CD4-positive, alpha-beta T cell (primary cell): Measurements from ENCODE around the gene CRHBP. TPM values are rescaled to one million over a fixed set of nuclear protein-coding genes. Genes with fewer than 3 reads are reported as not detected.

Experiments
- ATAC-seq: fragments of 200-7000 bp; cut with Tn5 transposase; one replicate; pipeline ENCODE4 v1.10.0; 2022; ENCODE audit warnings: mild to moderate bottlenecking; ENCODE audit not compliant: poor library complexity
- CTCF ChIA-PET: fragments of 350-600 bp; sonication (Branson Sonifier 250); formaldehyde crosslinking; loops from one replicate; lab custom pipeline; 2021; ENCODE audit warnings: antibody characterized with exemption, inconsistent platforms; lab: Charles Lee
- POLR2A ChIA-PET: fragments of 350-600 bp; sonication (Branson Sonifier 250); formaldehyde crosslinking; loops from one replicate; lab custom pipeline; 2021; ENCODE audit warnings: antibody characterized with exemption, inconsistent platforms; lab: Charles Lee
- DNase-seq, 14 experiments: peaks; one replicate each; pipeline ENCODE4 v3.0.0-alpha.2; 2013 to 2020; ENCODE audit warnings: mixed read lengths in 2 of 14
- H3K27ac ChIP-seq, 2 donors: one replicate each; pipeline versions ENCODE4 v1.5.1 to v1.7.0; 2013; ENCODE audit warnings: low read length in 2 of 2, low read depth in 1 of 2, mild to moderate bottlenecking in 1 of 2
- H3K27me3 ChIP-seq, 2 experiments: 1 replicate in 1 of 2; 2 replicates in 1 of 2; pipeline versions ENCODE4 v1.6.1 to v1.7.0; 2013; ENCODE audit warnings: low read length in 2 of 2, control low read depth in 1 of 2, mild to moderate bottlenecking in 1 of 2, moderate library complexity in 1 of 2; ENCODE audit not compliant: insufficient read depth in 2 of 2, control insufficient read depth in 1 of 2
- H3K36me3 ChIP-seq: one replicate; pipeline ENCODE4 v1.6.1; 2013; ENCODE audit warnings: low read length, control low read depth; ENCODE audit not compliant: insufficient read depth
- H3K4me1 ChIP-seq: one replicate; pipeline ENCODE4 v1.6.1; 2013; ENCODE audit warnings: low read length, control low read depth; ENCODE audit not compliant: insufficient read depth
- H3K4me3 ChIP-seq: one replicate; pipeline ENCODE4 v1.5.1; 2013; ENCODE audit warnings: mild to moderate bottlenecking, low read length, moderate library complexity
- H3K9me3 ChIP-seq, 2 experiments: 1 replicate in 1 of 2; 2 replicates in 1 of 2; pipeline versions ENCODE4 v1.6.1 to v1.7.0; 2013; ENCODE audit warnings: low read length in 2 of 2, mild to moderate bottlenecking in 2 of 2, control low read depth in 1 of 2, moderate library complexity in 1 of 2; ENCODE audit not compliant: control insufficient read depth in 1 of 2, insufficient read depth in 1 of 2
- H3K27ac Mint-ChIP-seq: one replicate; pipeline ENCODE4 v1.8.0; 2020; ENCODE audit warnings: mixed read lengths
- H3K27me3 Mint-ChIP-seq: one replicate; pipeline ENCODE4 v1.8.0; 2021; ENCODE audit warnings: mixed read lengths
- H3K36me3 Mint-ChIP-seq: one replicate; pipeline ENCODE4 v1.8.0; 2021; ENCODE audit warnings: low read depth, mixed read lengths
- H3K4me1 Mint-ChIP-seq: one replicate; pipeline ENCODE4 v1.8.0; 2021; ENCODE audit warnings: low read depth, mixed read lengths
- H3K4me3 Mint-ChIP-seq: one replicate; pipeline ENCODE4 v1.8.0; 2020; ENCODE audit warnings: mild to moderate bottlenecking, mixed read lengths
- H3K9me3 Mint-ChIP-seq: one replicate; pipeline ENCODE4 v1.8.0; 2020; ENCODE audit warnings: mixed read lengths
- CTCF ChIP-seq: fragments of 200-600 bp; IDR thresholded peaks from one replicate; pipeline ENCODE4 v1.8.0; 2022; ENCODE audit warnings: antibody characterized with exemption, mild to moderate bottlenecking
- intact Hi-C, 2 experiments: fragments of 100-400 bp; cut with DNase I in 1 of 2; cut with micrococcal nuclease in 1 of 2; formaldehyde crosslinking; loops; one replicate each; pipeline versions ENCODE4 v1.15.1 to v1.9.0; 2023 to 2025; cut with DNase I, micrococcal nuclease
- total RNA-seq, 174 experiments: library from RNA in 2 of 174; stranded (reverse) in 2 of 174; gene quantifications; one replicate each; pipeline ENCODE4 v1.2.3 and lab custom pipeline; 2021 to 2026

Gene CRHBP
- total RNA-seq, 2 experiments from 2014 or later: not detected

DNA sequence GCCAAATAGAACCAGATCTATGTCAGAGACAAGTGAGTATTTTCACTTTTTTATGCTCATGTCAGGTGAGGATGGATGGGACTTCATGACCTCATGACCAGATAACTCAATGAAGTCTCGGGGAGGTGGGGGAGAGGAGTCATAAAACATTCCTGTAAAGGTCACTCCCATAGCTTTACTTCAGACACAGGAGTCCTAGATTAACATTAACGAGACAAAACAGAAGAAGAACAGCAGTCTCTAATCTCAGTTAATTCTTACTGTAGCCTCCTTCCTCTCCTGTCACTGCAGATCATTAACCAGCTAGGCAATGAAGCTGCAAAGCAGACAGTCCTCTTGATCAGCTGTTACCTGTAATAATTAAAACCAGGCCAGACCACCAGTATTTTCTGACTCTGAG is 11.2 kb downstream of the CRHBP start:
- no peak for DNase-seq
- Histone ChIP-seq H3K27ac (no peak overlapping the region), H3K4me1 (no peaks in the 10 kb centered on the region), H3K27me3 (no peaks in the 10 kb centered on the region), H3K36me3 (no peaks in the 10 kb centered on the region), H3K4me3 (no peak overlapping the region), H3K9me3 (no peaks in the 10 kb centered on the region)
- Mint-ChIP-seq H3K9me3 (no peaks in the 10 kb centered on the region), H3K27me3 (no peaks in the 10 kb centered on the region), H3K4me1 (no peaks in the 10 kb centered on the region), H3K27ac (no peak overlapping the region), H3K36me3 (no peaks in the 10 kb centered on the region), H3K4me3 (no peak overlapping the region)
- TF ChIP-seq CTCF: no peak
- ChIA-PET CTCF (no interaction called here), POLR2A (no interaction called here)
- no peak for ATAC-seq
- intact Hi-C loops: no loop called here

- H3K27me3 ChIP-seq: peaks cover 2 to 5% of the 10 kb centered on the region in 2 experiments
- H3K4me1 Mint-ChIP-seq: no peaks in the 10 kb centered on the region
- no peaks in the 10 kb centered on the region for H3K36me3 ChIP-seq
- ATAC-seq (no peak), DNase-seq (no peak)
- peaks cover 8% of the 10 kb centered on the region for H3K27me3 Mint-ChIP-seq
- H3K4me3 Mint-ChIP-seq: no peak overlapping the region
- TF ChIP-seq CTCF: no peak
- H3K4me1 ChIP-seq: no peaks in the 10 kb centered on the region
- no peak overlapping the region for H3K4me3 ChIP-seq
- no peaks in the 10 kb centered on the region for H3K9me3 Mint-ChIP-seq
- no peak overlapping the region for H3K27ac Mint-ChIP-seq
- POLR2A ChIA-PET: no interaction called here
- intact Hi-C loops: no loop called here
- CTCF ChIA-PET: no interaction called here
- H3K27ac ChIP-seq: no peak overlapping the region
- no peaks in the 10 kb centered on the region for H3K36me3 Mint-ChIP-seq
- no peaks in the 10 kb centered on the region for H3K9me3 ChIP-seq
These were observed 18.7 kb downstream of the CRHBP start for GRCh38 chr5:76971511-76971910.

GRCh38 chr5:76972689-76973088 is 19.8 kb downstream of the CRHBP start:
- intact Hi-C loops: no loop called here
- Histone ChIP-seq H3K9me3 (no peaks in the 10 kb centered on the region), H3K4me1 (no peaks in the 10 kb centered on the region), H3K36me3 (no peaks in the 10 kb centered on the region), H3K27ac (no peak overlapping the region), H3K27me3 (peaks cover 2 to 5% of the 10 kb centered on the region in 2 experiments), H3K4me3 (no peak overlapping the region)
- H3K4me1 Mint-ChIP-seq: no peaks in the 10 kb centered on the region
- H3K27me3 Mint-ChIP-seq: peaks cover 8% of the 10 kb centered on the region
- CTCF ChIA-PET: no interaction called here
- POLR2A ChIA-PET: no interaction called here
- ATAC-seq (no peak), DNase-seq (no peak)
- H3K27ac Mint-ChIP-seq: no peak overlapping the region
- no peaks in the 10 kb centered on the region for H3K9me3 Mint-ChIP-seq
- H3K36me3 Mint-ChIP-seq: no peaks in the 10 kb centered on the region
- no peak overlapping the region for H3K4me3 Mint-ChIP-seq
- TF ChIP-seq CTCF: no peak
